GM18907 (cell line): ENCODE data around the gene RILPL2.
"Not testable (repeated sequence)": the region's sequence is repeated elsewhere in the genome, so short reads cannot be mapped to it uniquely, and the experiment has no call there.

Source experiments
- ATAC-seq: cut with Tn5 transposase; IDR thresholded peaks from one replicate; pipeline ENCODE4 v1.9.1; 2021; ENCODE audit warnings: mild to moderate bottlenecking, moderate library complexity; ENCODE audit not compliant: unreplicated experiment

RILPL2 gene

DNA sequence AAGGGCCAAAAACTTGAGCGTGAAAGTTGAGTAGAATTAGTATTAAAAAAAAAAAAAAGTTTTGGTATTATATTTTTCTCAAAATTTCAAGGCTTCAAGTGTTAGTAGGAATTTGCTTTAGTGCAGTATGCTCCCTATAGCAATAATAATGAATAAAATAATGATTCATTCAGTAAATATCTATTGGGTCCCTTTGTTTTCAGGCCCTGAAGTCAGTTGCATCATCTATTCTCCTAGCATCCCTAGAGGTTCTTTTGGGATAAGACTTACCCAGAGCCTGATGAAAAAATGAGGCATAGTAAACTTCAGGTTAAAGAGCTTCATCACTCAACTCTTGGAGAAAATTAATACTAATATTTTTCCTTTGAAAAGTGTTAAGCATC is 51.5 kb downstream of the RILPL2 start:
- ATAC-seq: no peak

GRCh38 chr12:123384318-123384993 is 52.0 kb downstream of the RILPL2 start:
- no peak for ATAC-seq

- ATAC-seq: no peak
Observed at GRCh38 chr12:123382684-123383083, 53.8 kb downstream of the RILPL2 start.

GRCh38 chr12:123379391-123379790 is 57.1 kb downstream of the RILPL2 start:
- ATAC-seq: no peak

DNA sequence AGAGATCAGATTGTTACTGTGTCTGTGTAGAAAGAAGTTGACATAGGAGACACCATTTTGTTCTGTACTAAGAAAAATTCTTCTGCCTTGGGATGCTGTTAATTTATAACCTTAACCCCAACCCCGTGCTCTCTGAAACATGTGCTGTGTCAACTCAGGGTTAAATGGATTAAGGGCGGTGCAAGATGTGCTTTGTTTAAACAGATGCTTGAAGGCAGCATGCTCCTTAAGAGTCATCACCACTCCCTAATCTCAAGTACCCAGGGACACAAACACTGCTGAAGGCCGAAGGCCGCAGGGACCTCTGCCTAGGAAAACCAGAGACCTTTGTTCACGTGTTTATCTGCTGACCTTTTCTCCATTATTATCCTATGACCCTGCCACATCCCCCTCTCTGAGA is 64.1 kb downstream of the RILPL2 start:
- not testable (repeated sequence) for ATAC-seq

DNA sequence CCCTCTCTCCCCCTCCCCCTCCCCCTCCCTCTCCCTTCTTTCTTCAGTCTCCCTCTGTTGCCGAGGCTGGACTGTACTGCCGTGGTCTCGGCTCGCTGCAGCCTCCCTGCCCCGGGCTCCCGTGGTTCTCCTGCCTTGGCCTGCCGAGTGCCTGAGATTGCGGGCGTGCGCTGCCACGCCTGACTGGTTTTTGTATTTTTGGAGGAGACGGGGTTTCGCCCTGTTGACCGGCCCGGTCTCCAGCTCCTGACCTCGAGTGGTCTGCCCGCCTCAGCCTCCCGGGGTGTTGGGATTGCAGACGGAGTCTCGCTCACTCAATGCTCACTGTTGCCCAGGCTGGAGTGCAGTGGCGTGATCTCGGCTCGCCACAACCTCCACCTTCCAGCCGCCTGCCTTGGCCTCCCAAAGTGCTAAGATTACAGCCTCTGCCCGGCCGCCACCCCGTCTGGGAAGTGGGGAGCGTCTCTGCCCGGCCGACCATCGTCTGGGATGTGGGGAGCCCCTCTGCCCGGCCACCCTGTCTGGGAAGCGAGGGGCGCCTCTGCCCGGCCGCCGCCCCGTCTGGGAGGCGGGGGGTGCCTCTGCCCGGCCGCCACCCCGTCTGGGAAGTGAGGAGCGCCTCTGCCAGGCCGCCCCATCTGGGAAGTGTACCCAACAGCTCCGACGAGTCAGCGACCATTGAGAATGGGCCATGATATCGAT is 64.7 kb downstream of the RILPL2 start:
- not testable (repeated sequence) for ATAC-seq

DNA sequence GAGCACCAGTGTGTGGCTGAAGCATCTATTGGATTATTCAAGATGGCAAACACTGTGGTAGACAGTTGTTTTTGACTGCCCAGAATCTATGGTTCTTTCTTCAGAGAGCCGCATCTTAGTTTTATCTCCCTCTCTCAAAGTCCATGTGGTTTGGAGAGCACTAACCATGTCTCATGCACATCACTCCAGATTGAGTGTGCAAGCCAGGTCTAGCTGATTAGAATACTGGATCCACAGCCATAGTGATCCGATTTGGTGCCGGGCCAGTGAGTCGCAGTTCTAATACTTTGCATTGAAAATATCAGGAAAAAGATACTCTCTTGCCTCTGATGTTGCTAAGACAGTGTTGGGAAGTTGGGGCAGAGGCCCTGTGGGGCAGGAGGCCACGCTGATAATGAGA is 67.3 kb downstream of the RILPL2 start:
- no peak for ATAC-seq

DNA sequence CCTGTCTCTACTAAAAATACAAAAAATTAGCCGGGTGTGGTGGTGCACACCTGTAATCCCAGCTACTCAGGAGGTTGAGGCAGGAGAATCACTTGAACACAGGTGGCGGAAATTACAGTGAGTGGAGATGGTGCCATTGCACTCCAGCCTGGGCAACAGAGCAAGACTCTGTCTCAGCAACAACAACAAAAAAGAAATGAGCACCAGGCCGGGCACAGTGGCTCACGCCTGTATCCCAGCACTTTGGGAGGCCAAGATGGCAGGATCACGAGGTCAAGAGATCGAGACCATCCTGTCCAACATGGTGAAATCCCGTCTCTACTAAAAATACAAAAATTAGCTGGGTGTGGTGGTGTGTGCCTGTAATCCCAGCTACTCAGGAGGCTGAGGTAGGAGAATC is 68.1 kb downstream of the RILPL2 start:
- not testable (repeated sequence) for ATAC-seq

DNA sequence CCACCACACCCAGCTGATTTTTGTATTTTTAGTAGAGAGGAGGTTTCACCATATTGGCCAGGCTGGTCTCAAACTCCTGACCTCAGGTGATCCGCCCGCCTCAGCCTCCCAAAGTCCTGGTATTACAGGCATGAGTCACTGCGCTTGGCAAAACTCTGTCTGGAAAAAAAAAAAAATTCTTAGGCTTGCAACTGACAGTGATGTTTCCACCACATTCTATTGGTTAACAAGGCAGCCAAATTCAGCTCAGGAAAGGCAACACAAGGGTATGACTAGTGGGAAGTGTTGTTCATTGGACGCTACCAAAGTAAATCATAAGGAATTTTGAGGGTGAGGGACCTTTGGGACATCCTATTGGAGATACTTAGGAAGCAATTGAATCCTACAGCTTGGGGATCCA is 69.0 kb downstream of the RILPL2 start:
- no peak for ATAC-seq
